Calu3 (cell line): ENCODE data around the gene ACBD3. TPM values are rescaled to one million over a fixed set of nuclear protein-coding genes. Genes with fewer than 3 reads are reported as not detected.

Experiments
- BruUV-seq: library from RNA; stranded (reverse); fragments of 400-500 nt; replicated peaks from 2 replicates; lab custom pipeline; 2021; lab: Mats Ljungman, UMichigan
- CTCF ChIA-PET: fragments of 300-600 bp; sonication (Branson Sonifier 250); formaldehyde crosslinking; loops from one replicate; lab custom pipeline; 2022; ENCODE audit warnings: antibody characterized with exemption; lab: Charles Lee
- DNase-seq: peaks from one replicate; pipeline ENCODE4 v3.0.0; 2022
- H3K27ac Mint-ChIP-seq: one replicate; pipeline ENCODE4 v1.8.0; 2022; ENCODE audit warnings: mixed read lengths; ENCODE audit not compliant: unreplicated experiment
- H3K27me3 Mint-ChIP-seq: one replicate; pipeline ENCODE4 v1.8.0; 2022; ENCODE audit warnings: mixed read lengths; ENCODE audit not compliant: unreplicated experiment
- H3K36me3 Mint-ChIP-seq: one replicate; pipeline ENCODE4 v1.8.0; 2022; ENCODE audit warnings: mild to moderate bottlenecking, moderate library complexity, mixed read lengths; ENCODE audit not compliant: insufficient read depth, unreplicated experiment
- H3K4me1 Mint-ChIP-seq: one replicate; pipeline ENCODE4 v1.8.0; 2022; ENCODE audit warnings: mild to moderate bottlenecking, low read depth, mixed read lengths; ENCODE audit not compliant: unreplicated experiment
- H3K4me3 Mint-ChIP-seq: one replicate; pipeline ENCODE4 v1.8.0; 2022; ENCODE audit warnings: mild to moderate bottlenecking, low read depth, moderate library complexity, mixed read lengths; ENCODE audit not compliant: unreplicated experiment
- H3K9me3 Mint-ChIP-seq: one replicate; pipeline ENCODE4 v1.8.0; 2022; ENCODE audit warnings: low read depth, mixed read lengths; ENCODE audit not compliant: unreplicated experiment
- CTCF ChIP-seq: fragments of 200-600 bp; IDR thresholded peaks from one replicate; pipeline ENCODE4 v1.8.0; 2022; ENCODE audit warnings: antibody characterized with exemption; ENCODE audit not compliant: unreplicated experiment
- intact Hi-C: fragments of 100-400 bp; cut with micrococcal nuclease; formaldehyde crosslinking; loops from one replicate; pipeline ENCODE4 v1.10.0; 2022; ENCODE audit not compliant: unreplicated experiment
- total RNA-seq: library from RNA; stranded (reverse); gene quantifications from 2 replicates; pipeline ENCODE4 v1.2.3, GENCODE V29; 2022

The ACBD3 gene
- total RNA-seq, 1 experiment from 2014 or later: 51.6 TPM

- Mint-ChIP-seq H3K9me3 (no peaks in the 10 kb centered on the region), H3K4me1 (peaks cover 44% of the 10 kb centered on the region), H3K27ac (no peak overlapping the region), H3K36me3 (peaks cover 24% of the 10 kb centered on the region), H3K27me3 (no peaks in the 10 kb centered on the region), H3K4me3 (peak overlapping the region; percentile 86)
- BruUV-seq: no TSS peak
- CTCF ChIA-PET: interaction anchor here (0.6 to 1.4 kb wide), 2 partner anchors 11 to 337 kb away, joined by 3 to 6 read pairs; no protein-coding TSS in a partner anchor
- TF ChIP-seq CTCF: no peak
- no peak for DNase-seq
- intact Hi-C loops: no loop called here
These were observed 74.7 kb downstream of the ACBD3 start for GRCh38 chr1:226111883-226112261.

GRCh38 chr1:226111098-226111882, 75.3 kb downstream of the ACBD3 start:
- no peaks in the 10 kb centered on the region for H3K27me3 Mint-ChIP-seq
- no peak for DNase-seq
- H3K36me3 Mint-ChIP-seq: peaks cover 24% of the 10 kb centered on the region
- peak overlapping the region; percentile 68 for H3K27ac Mint-ChIP-seq
- intact Hi-C loops: no loop called here
- no peaks in the 10 kb centered on the region for H3K9me3 Mint-ChIP-seq
- peaks cover 44% of the 10 kb centered on the region for H3K4me1 Mint-ChIP-seq
- TF ChIP-seq CTCF: no peak
- H3K4me3 Mint-ChIP-seq: peak overlapping the region; percentile 86
- CTCF ChIA-PET: interaction anchor here (0.6 to 2.1 kb wide), 5 partner anchors 12 to 336 kb away, joined by 3 to 18 read pairs (median 3); no protein-coding TSS in a partner anchor
- BruUV-seq: TSS peak; percentile 89

GRCh38 chr1:226110249-226111097, 76.1 kb downstream of the ACBD3 start:
- Mint-ChIP-seq H3K27me3 (no peaks in the 10 kb centered on the region), H3K9me3 (no peaks in the 10 kb centered on the region), H3K36me3 (peaks cover 24% of the 10 kb centered on the region), H3K27ac (peak overlapping the region; percentile 96), H3K4me3 (peak overlapping the region; percentile 86), H3K4me1 (peaks cover 44% of the 10 kb centered on the region)
- no TSS peak for BruUV-seq
- CTCF ChIA-PET: interaction anchor here (0.9 to 2.1 kb wide), 4 partner anchors 13 to 87 kb away, joined by 3 to 18 read pairs (median 4); no protein-coding TSS in a partner anchor
- no peak for TF ChIP-seq CTCF
- peak; percentile 79 for DNase-seq
- intact Hi-C loops: no loop called here

GRCh38 chr1:226109829-226110248, 76.7 kb downstream of the ACBD3 start:
- intact Hi-C loops: no loop called here
- CTCF ChIA-PET: interaction anchor here (0.9 to 2.1 kb wide), 3 partner anchors 27 to 87 kb away, joined by 3 to 18 read pairs (median 3); no protein-coding TSS in a partner anchor
- peak overlapping the region; percentile 96 for H3K27ac Mint-ChIP-seq
- BruUV-seq: no TSS peak
- TF ChIP-seq CTCF: no peak
- peak; percentile 95 for DNase-seq
- H3K4me1 Mint-ChIP-seq: peaks cover 44% of the 10 kb centered on the region
- H3K9me3 Mint-ChIP-seq: no peaks in the 10 kb centered on the region
- H3K36me3 Mint-ChIP-seq: peaks cover 24% of the 10 kb centered on the region
- H3K27me3 Mint-ChIP-seq: no peaks in the 10 kb centered on the region
- H3K4me3 Mint-ChIP-seq: peak overlapping the region; percentile 86
